AG10803 (cell line): Measurements from ENCODE around the gene DXO.

Experiments used
- DNase-seq: peaks from one replicate; pipeline ENCODE4 v3.0.0; 2010; ENCODE audit warnings: low read depth
- H3K4me3 ChIP-seq: 2 replicates; pipeline ENCODE4 v1.5.1; 2011; ENCODE audit warnings: mild to moderate bottlenecking, low read length, control low read depth
- CTCF ChIP-seq: conservative IDR thresholded peaks from 2 replicates; pipeline ENCODE4 v1.5.1; 2011; ENCODE audit warnings: mild to moderate bottlenecking, low read length, control low read depth, inconsistent platforms

The DXO gene

GRCh38 chr6:31971279-31971992, 502 bp downstream of the DXO start:
- DNase-seq = no peak
- TF ChIP-seq CTCF = no peak
- H3K4me3 ChIP-seq = peak overlapping the region; percentile 94

- TF ChIP-seq CTCF = no peak
- peak overlapping the region; percentile 94 for H3K4me3 ChIP-seq
- no peak for DNase-seq
These were observed 1.2 kb downstream of the DXO start for GRCh38 chr6:31970604-31971271.

- DNase-seq = no peak
- TF ChIP-seq CTCF = no peak
- H3K4me3 ChIP-seq = peak overlapping the region; percentile 94
These were observed 2.0 kb downstream of the DXO start for GRCh38 chr6:31969712-31970603.

GRCh38 chr6:31968791-31969711, 2.9 kb downstream of the DXO start:
- TF ChIP-seq CTCF = no peak
- H3K4me3 ChIP-seq = no peak overlapping the region

GRCh38 chr6:31968326-31968725, 3.6 kb downstream of the DXO start:
- no peak for TF ChIP-seq CTCF
- no peak overlapping the region for H3K4me3 ChIP-seq
- no peak for DNase-seq

More at GRCh38 chr6:31968791-31969711, 2.9 kb downstream of the DXO start:
- no peak for DNase-seq

GRCh38 chr6:31967926-31968320, 4.0 kb downstream of the DXO start:
- DNase-seq = no peak

More at GRCh38 chr6:31967926-31968320, 4.0 kb downstream of the DXO start:
- H3K4me3 ChIP-seq = no peak overlapping the region
- TF ChIP-seq CTCF = no peak
